GM18870 (cell line): Measurements from ENCODE around the gene SMARCAL1.

Source experiments
- ATAC-seq: cut with Tn5 transposase; IDR thresholded peaks from one replicate; pipeline ENCODE4 v1.9.1; 2021; ENCODE audit warnings: moderate library complexity; ENCODE audit not compliant: unreplicated experiment

SMARCAL1 gene

DNA sequence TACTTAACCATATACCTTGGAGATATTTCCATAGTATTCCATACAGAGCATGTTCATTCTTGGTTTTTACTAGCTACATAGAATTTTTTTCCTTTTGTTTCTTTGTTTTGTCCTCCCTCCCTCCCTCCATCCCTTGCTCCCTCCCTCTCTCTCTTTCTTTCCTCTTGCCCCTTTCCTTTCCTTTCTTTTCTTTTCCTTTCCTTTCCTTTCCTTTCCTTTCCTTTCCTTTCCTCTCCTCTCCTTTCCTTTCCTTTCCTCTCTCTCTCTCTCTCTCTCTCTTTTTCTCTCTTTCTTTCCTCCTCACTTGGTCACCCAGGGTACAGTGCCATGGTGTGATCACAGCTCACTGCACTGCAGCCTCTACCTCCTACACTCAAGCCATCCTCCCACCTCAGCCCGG, 114.7 kb downstream of the SMARCAL1 start:
- ATAC-seq = no peak

GRCh38 chr2:216527600-216527999, 115.3 kb downstream of the SMARCAL1 start:
- no peak for ATAC-seq

DNA sequence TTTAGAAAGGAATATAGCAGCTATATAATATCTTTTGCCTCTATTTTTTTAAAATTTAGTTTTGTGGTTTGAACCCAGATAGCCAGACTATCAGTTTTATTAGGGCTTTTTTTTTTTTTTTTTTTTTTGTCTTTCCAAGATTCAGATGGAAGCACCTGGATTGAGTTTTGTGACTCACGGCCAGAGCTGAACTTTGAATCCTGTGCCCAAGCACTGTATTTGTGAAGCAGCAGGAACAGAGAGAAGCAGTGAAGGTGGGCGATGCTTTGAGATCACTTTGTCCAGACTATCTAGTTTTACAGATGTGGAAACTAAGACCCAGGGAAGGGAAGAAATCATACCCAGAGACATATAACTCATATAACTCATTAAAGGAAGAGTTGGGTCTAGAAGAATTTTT, 120.3 kb downstream of the SMARCAL1 start:
- ATAC-seq = no peak
